Keratinocyte (primary cell): ENCODE measurements around the gene OSBPL8. TPM values are rescaled to one million over a fixed set of nuclear protein-coding genes. Genes with fewer than 3 reads are reported as not detected.

Experiments
- DNase-seq: peaks from one replicate; pipeline ENCODE4 v3.0.0-alpha.2; 2011; ENCODE audit warnings: low read depth, missing footprints, low spot score
- FAIRE-seq: peaks from 2 replicates; lab custom pipeline; 2011; peaks lifted over from hg19 to GRCh38; lab: Jason Lieb, UNC
- H2AFZ ChIP-seq: 2 replicates; pipeline ENCODE4 v1.6.0; 2012; ENCODE audit warnings: low read length, control low read depth, inconsistent platforms; ENCODE audit not compliant: control insufficient read depth
- H3K27ac ChIP-seq: 2 replicates; pipeline ENCODE4 v1.5.1; 2011; ENCODE audit warnings: low read length; ENCODE audit not compliant: control insufficient read depth, insufficient read depth
- H3K27me3 ChIP-seq: 3 replicates; pipeline ENCODE4 v1.6.0; 2011; ENCODE audit warnings: low read length; ENCODE audit not compliant: control insufficient read depth, insufficient read depth; ENCODE audit errors: extremely low read depth
- H3K36me3 ChIP-seq, 2 experiments: 2 replicates in 1 of 2; 3 replicates in 1 of 2; pipeline ENCODE4 v1.5.1; 2011; ENCODE audit warnings: low read length in 2 of 2, mild to moderate bottlenecking in 1 of 2; ENCODE audit not compliant: control insufficient read depth in 2 of 2, insufficient read depth in 2 of 2; ENCODE audit errors: extremely low read depth in 1 of 2
- H3K4me1 ChIP-seq: 3 replicates; pipeline ENCODE4 v1.5.1; 2011; ENCODE audit warnings: low read length; ENCODE audit not compliant: control insufficient read depth, insufficient read depth; ENCODE audit errors: extremely low read depth
- H3K4me2 ChIP-seq: 3 replicates; pipeline ENCODE4 v1.6.0; 2011; ENCODE audit warnings: low read depth, low read length; ENCODE audit not compliant: control insufficient read depth, insufficient read depth; ENCODE audit errors: extremely low read depth
- H3K4me3 ChIP-seq, 3 experiments: fragments of 200-600 bp in 1 of 3; sonication (generic) in 1 of 3; 2 replicates in 2 of 3; 3 replicates in 1 of 3; pipeline ENCODE4 v1.5.1; 2011 to 2016; ENCODE audit warnings: low read length in 3 of 3, mild to moderate bottlenecking in 3 of 3, control low read depth in 2 of 3, inconsistent platforms in 1 of 3, low read depth in 1 of 3, mixed read lengths in 1 of 3, mixed run types in 1 of 3, moderate library complexity in 1 of 3; ENCODE audit not compliant: control insufficient read depth in 2 of 3, insufficient read depth in 2 of 3; ENCODE audit errors: extremely low read depth in 1 of 3
- H3K79me2 ChIP-seq: 2 replicates; pipeline ENCODE4 v1.6.0; 2012; ENCODE audit warnings: low read length; ENCODE audit not compliant: control insufficient read depth, insufficient read depth
- H3K9ac ChIP-seq: 3 replicates; pipeline ENCODE4 v1.6.0; 2011; ENCODE audit warnings: low read length; ENCODE audit not compliant: control insufficient read depth, insufficient read depth; ENCODE audit errors: extremely low read depth
- H3K9me1 ChIP-seq: 3 replicates; pipeline ENCODE4 v1.6.0; 2011; ENCODE audit warnings: low read length; ENCODE audit not compliant: control insufficient read depth, insufficient read depth; ENCODE audit errors: extremely low read depth
- H3K9me3 ChIP-seq: 2 replicates; pipeline ENCODE4 v1.5.1; 2012; ENCODE audit warnings: low read depth, low read length; ENCODE audit not compliant: control insufficient read depth
- H4K20me1 ChIP-seq: 3 replicates; pipeline ENCODE4 v1.6.0; 2011; ENCODE audit warnings: low read length; ENCODE audit not compliant: control insufficient read depth, insufficient read depth; ENCODE audit errors: extremely low read depth
- CTCF ChIP-seq, 3 experiments: IDR thresholded peaks in 1 of 3; conservative IDR thresholded peaks in 1 of 3; optimal IDR thresholded peaks in 1 of 3; 2 replicates in 2 of 3; 3 replicates in 1 of 3; pipeline versions ENCODE3 to v1.5.1; 2011; ENCODE audit warnings: low read length in 3 of 3, mild to moderate bottlenecking in 3 of 3, moderate library complexity in 2 of 3, control low read depth in 1 of 3, inconsistent platforms in 1 of 3; ENCODE audit not compliant: insufficient read depth in 2 of 3; ENCODE audit errors: extremely low read depth in 1 of 3
- EZH2 ChIP-seq: IDR thresholded peaks from one replicate; pipeline ENCODE4 v1.6.1; 2012; ENCODE audit warnings: inconsistent platforms, mild to moderate bottlenecking, low read length, moderate library complexity
- dilution Hi-C: fragments of 300-500 bp; cut with MboI; formaldehyde crosslinking; loops from one replicate; pipeline ENCODE4 v1.7.0; 2020; ENCODE audit warnings: low sequenced_read_pairs; ENCODE audit not compliant: extremely low pct_ligation_motif_present
- polyA plus RNA-seq, 5 experiments: library from polyadenylated mRNA; depleted of rRNA in 3 of 5; stranded (reverse) in 3 of 5; stranded (forward) in 1 of 5; unstranded in 1 of 5; fragments of >200 nt; gene quantifications; 1 replicate in 1 of 5; 2 replicates in 3 of 5; 3 replicates in 1 of 5; pipeline versions ENCODE4 v1.2.1 to v1.2.3, GENCODE V29; 2011 to 2012; ENCODE audit warnings: missing spikeins in 2 of 5, low read depth in 1 of 5, low replicate concordance in 1 of 5

Gene OSBPL8
- polyA plus RNA-seq, 1 donor (not counting 4 experiments of a cell fraction or from before 2014, with no cell fraction given) = 33.7 TPM

- DNase-seq (no peak), FAIRE-seq (no peak)
- Histone ChIP-seq H3K9me3 (no peaks in the 10 kb centered on the region), H2AFZ (no peak overlapping the region), H3K9ac (no peak overlapping the region), H3K79me2 (peaks cover 68% of the 10 kb centered on the region), H3K4me2 (no peak overlapping the region), H4K20me1 (no peaks in the 10 kb centered on the region), H3K4me1 (peaks cover 12% of the 10 kb centered on the region), H3K36me3 (no peaks in the 10 kb centered on the region), H3K9me1 (no peaks in the 10 kb centered on the region), H3K27ac (no peak overlapping the region), H3K27me3 (no peaks in the 10 kb centered on the region), H3K4me3 (no peak overlapping the region)
- TF ChIP-seq CTCF (optimal IDR thresholded peaks at IDR 0.05 in 1 of 3, IDR thresholded peaks at IDR 0.05 in 1 of 3, conservative IDR thresholded peaks at IDR 0.05 in 1 of 3; ENCODE audit: extremely low read depth in 1 of 3, insufficient read depth in 2 of 3, low read length in 3 of 3) = no peak
- dilution Hi-C loops = no loop called here
Observed at GRCh38 chr12:76556368-76556767, 3.2 kb downstream of the OSBPL8 start.

GRCh38 chr12:76555797-76556196, 3.8 kb downstream of the OSBPL8 start:
- TF ChIP-seq EZH2 = no peak
- TF ChIP-seq CTCF (optimal IDR thresholded peaks at IDR 0.05 in 1 of 3, IDR thresholded peaks at IDR 0.05 in 1 of 3, conservative IDR thresholded peaks at IDR 0.05 in 1 of 3; ENCODE audit: extremely low read depth in 1 of 3, insufficient read depth in 2 of 3, low read length in 3 of 3) = no peak
- FAIRE-seq (no peak), DNase-seq (no peak)
- Histone ChIP-seq H3K27me3 (no peaks in the 10 kb centered on the region), H4K20me1 (no peaks in the 10 kb centered on the region), H3K36me3 (no peaks in the 10 kb centered on the region), H3K9ac (no peak overlapping the region), H3K27ac (no peak overlapping the region), H3K9me3 (no peaks in the 10 kb centered on the region), H3K4me3 (no peak overlapping the region), H3K79me2 (peaks cover 70% of the 10 kb centered on the region), H2AFZ (no peak overlapping the region), H3K4me2 (no peak overlapping the region), H3K9me1 (no peaks in the 10 kb centered on the region), H3K4me1 (peaks cover 12% of the 10 kb centered on the region)
- dilution Hi-C loops = no loop called here
